Measurements from ENCODE around the gene IL6ST.

GRCh38 chr5:55936100-55936693 lies 58.6 kb downstream of the IL6ST start:
- TF ChIP-seq, protein P1, sequence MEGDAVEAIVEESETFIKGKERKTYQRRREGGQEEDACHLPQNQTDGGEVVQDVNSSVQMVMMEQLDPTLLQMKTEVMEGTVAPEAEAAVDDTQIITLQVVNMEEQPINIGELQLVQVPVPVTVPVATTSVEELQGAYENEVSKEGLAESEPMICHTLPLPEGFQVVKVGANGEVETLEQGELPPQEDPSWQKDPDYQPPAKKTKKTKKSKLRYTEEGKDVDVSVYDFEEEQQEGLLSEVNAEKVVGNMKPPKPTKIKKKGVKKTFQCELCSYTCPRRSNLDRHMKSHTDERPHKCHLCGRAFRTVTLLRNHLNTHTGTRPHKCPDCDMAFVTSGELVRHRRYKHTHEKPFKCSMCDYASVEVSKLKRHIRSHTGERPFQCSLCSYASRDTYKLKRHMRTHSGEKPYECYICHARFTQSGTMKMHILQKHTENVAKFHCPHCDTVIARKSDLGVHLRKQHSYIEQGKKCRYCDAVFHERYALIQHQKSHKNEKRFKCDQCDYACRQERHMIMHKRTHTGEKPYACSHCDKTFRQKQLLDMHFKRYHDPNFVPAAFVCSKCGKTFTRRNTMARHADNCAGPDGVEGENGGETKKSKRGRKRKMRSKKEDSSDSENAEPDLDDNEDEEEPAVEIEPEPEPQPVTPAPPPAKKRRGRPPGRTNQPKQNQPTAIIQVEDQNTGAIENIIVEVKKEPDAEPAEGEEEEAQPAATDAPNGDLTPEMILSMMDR (conservative IDR thresholded peaks at IDR 0.05 in 1 of 2, IDR thresholded peaks at IDR 0.05 in 1 of 2; ENCODE audit: low read depth in 1 of 2, low read length in 2 of 2), result peak; percentile 90 to 92
- TF ChIP-seq EZH2 (IDR thresholded peaks at IDR 0.05; ENCODE audit: low read length, missing control alignments), result no peak

Data from fibroblast of lung (primary cell).